ENCODE data around the gene HGF.
A peak's percentile ranks its signal among the peaks of the same experiment; 100 is the strongest.

The HGF gene

DNA sequence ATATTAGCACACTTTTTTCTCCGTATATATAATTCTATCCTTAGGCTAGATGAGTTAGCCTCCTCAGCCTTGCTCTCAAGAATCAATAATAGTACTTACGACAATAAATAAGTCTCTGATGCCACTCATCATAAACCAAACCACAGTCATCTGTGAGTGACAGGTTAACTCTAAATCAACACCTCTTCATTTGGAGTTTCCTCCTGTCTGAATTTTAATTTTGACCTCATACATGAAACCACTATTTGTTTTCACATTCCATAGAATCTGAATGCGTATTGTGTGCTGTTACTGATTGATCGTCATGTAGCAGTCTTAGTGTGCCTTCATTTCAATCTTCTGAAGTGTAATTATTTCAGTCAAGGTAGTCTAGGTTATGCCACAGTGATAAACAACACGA is 85.8 kb downstream of the HGF start:
- H3K4me2 ChIP-seq (ENCODE audit: low read length), result 0 out of 2 replicates have a peak overlapping the region, but pooled peaks have one; percentile 13
- TF ChIP-seq, protein P1, sequence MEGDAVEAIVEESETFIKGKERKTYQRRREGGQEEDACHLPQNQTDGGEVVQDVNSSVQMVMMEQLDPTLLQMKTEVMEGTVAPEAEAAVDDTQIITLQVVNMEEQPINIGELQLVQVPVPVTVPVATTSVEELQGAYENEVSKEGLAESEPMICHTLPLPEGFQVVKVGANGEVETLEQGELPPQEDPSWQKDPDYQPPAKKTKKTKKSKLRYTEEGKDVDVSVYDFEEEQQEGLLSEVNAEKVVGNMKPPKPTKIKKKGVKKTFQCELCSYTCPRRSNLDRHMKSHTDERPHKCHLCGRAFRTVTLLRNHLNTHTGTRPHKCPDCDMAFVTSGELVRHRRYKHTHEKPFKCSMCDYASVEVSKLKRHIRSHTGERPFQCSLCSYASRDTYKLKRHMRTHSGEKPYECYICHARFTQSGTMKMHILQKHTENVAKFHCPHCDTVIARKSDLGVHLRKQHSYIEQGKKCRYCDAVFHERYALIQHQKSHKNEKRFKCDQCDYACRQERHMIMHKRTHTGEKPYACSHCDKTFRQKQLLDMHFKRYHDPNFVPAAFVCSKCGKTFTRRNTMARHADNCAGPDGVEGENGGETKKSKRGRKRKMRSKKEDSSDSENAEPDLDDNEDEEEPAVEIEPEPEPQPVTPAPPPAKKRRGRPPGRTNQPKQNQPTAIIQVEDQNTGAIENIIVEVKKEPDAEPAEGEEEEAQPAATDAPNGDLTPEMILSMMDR (IDR thresholded peaks at IDR 0.05; ENCODE audit: low read length), result no peak
- TF ChIP-seq EZH2 (IDR thresholded peaks at IDR 0.05; ENCODE audit: borderline replicate concordance, low read length), result no peak
- peaks cover 4% of the 10 kb centered on the region; the same call in 1 of the 2 replicates for H3F3A ChIP-seq (ENCODE audit: insufficient read depth, low read length)
- H3K4me3 ChIP-seq (ENCODE audit: low read depth, low read length, poor library complexity, severe bottlenecking), result no peak overlapping the region
- peaks cover 60% of the 10 kb centered on the region for H3K4me1 ChIP-seq (ENCODE audit: insufficient read depth, low read length, severe bottlenecking)
- no peaks in the 10 kb centered on the region for H4K20me1 ChIP-seq (ENCODE audit: insufficient read depth, low read length)
- H2AFZ ChIP-seq (ENCODE audit: low read length), result no peak overlapping the region
- H3K27me3 ChIP-seq (ENCODE audit: insufficient read depth, low read length), result no peaks in the 10 kb centered on the region
- no peaks in the 10 kb centered on the region for H3K9me3 ChIP-seq (ENCODE audit: low read length)
- no peak overlapping the region for H3K9ac ChIP-seq (ENCODE audit: low read length)
- H3K36me3 ChIP-seq (ENCODE audit: insufficient read depth, low read length), result no peaks in the 10 kb centered on the region
- no peaks in the 10 kb centered on the region for H3K79me2 ChIP-seq (ENCODE audit: insufficient read depth, low read length)
- H3K9me2 ChIP-seq (ENCODE audit: low read depth, low read length), result no peaks in the 10 kb centered on the region
- peak overlapping the region; percentile 21 for H3K27ac ChIP-seq (ENCODE audit: low read depth, low read length, poor library complexity, severe bottlenecking)

DNA sequence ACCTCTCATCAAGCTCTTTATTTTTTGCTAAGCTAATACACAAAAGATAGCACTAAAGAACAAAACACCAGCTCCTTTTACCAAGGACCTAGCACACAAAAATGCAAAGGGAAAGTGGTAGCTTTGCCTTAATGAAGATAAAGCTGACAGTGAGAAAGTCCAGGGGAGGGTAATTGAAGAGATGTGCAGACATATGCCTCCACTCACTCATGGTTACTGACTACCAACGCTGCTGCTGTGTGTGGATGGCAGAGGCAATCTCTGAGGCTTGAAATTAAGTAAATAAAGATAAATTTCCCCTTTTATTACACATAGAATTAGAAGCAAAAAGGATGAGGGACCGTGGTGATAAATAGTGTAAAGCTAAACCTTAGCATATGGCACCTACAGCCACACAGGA is 87.0 kb downstream of the HGF start:
- H2AFZ ChIP-seq (ENCODE audit: low read length), result peak overlapping the region; percentile 48; the same call in 1 of the 2 replicates

DNA sequence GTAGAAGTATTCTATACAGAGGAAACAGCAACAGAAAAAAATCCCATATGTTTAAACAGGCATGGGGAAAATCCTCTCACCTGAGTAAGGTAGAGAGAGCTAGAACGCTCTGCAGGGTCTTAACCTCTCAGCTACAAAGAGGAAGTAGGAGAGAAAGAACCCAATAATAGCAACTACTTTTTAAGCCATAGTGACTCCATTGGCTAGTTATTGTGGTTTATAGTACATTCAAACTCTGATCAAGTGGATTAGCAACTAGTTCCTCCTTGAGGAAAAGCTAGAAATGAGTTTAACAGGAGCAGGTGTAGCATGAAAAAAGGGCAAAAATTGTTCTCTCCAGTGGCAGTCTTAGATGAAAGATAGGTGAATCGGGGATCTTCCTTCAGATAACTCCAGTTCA is 89.7 kb downstream of the HGF start:
- H3K36me3 ChIP-seq (ENCODE audit: insufficient read depth, low read length), result no peaks in the 10 kb centered on the region
- H3K4me1 ChIP-seq (ENCODE audit: insufficient read depth, low read length, severe bottlenecking), result peaks cover 41% of the 10 kb centered on the region
- no peak overlapping the region for H3K9ac ChIP-seq (ENCODE audit: low read length)
- no peak for TF ChIP-seq EZH2 (IDR thresholded peaks at IDR 0.05; ENCODE audit: borderline replicate concordance, low read length)
- TF ChIP-seq, protein P1 (IDR thresholded peaks at IDR 0.05; ENCODE audit: low read length), result no peak
- no peaks in the 10 kb centered on the region for H4K20me1 ChIP-seq (ENCODE audit: insufficient read depth, low read length)
- no peaks in the 10 kb centered on the region for H3K9me3 ChIP-seq (ENCODE audit: low read length)
- no peaks in the 10 kb centered on the region for H3K27me3 ChIP-seq (ENCODE audit: insufficient read depth, low read length)
- no peak overlapping the region for H2AFZ ChIP-seq (ENCODE audit: low read length)
- H3F3A ChIP-seq (ENCODE audit: insufficient read depth, low read length), result no peaks in the 10 kb centered on the region
- no peaks in the 10 kb centered on the region for H3K79me2 ChIP-seq (ENCODE audit: insufficient read depth, low read length)
- H3K27ac ChIP-seq (ENCODE audit: low read depth, low read length, poor library complexity, severe bottlenecking), result no peak overlapping the region
- no peak overlapping the region for H3K4me3 ChIP-seq (ENCODE audit: low read depth, low read length, poor library complexity, severe bottlenecking)
- H3K9me2 ChIP-seq (ENCODE audit: low read depth, low read length), result no peaks in the 10 kb centered on the region
- H3K4me2 ChIP-seq (ENCODE audit: low read length), result no peak overlapping the region

More for the DNA sequence above, 87.0 kb downstream of the HGF start:
- Histone ChIP-seq H3F3A (ENCODE audit: insufficient read depth, low read length) (no peaks in the 10 kb centered on the region), H3K9me3 (ENCODE audit: low read length) (no peaks in the 10 kb centered on the region), H4K20me1 (ENCODE audit: insufficient read depth, low read length) (no peaks in the 10 kb centered on the region), H3K9ac (ENCODE audit: low read length) (no peak overlapping the region), H3K4me2 (ENCODE audit: low read length) (no peak overlapping the region), H3K79me2 (ENCODE audit: insufficient read depth, low read length) (no peaks in the 10 kb centered on the region), H3K9me2 (ENCODE audit: low read depth, low read length) (no peaks in the 10 kb centered on the region), H3K27ac (ENCODE audit: low read depth, low read length, poor library complexity, severe bottlenecking) (no peak overlapping the region), H3K4me3 (ENCODE audit: low read depth, low read length, poor library complexity, severe bottlenecking) (no peak overlapping the region), H3K36me3 (ENCODE audit: insufficient read depth, low read length) (no peaks in the 10 kb centered on the region), H3K27me3 (ENCODE audit: insufficient read depth, low read length) (no peaks in the 10 kb centered on the region), H3K4me1 (ENCODE audit: insufficient read depth, low read length, severe bottlenecking) (peaks cover 49% of the 10 kb centered on the region)
- TF ChIP-seq EZH2 (IDR thresholded peaks at IDR 0.05; ENCODE audit: borderline replicate concordance, low read length), result no peak
- TF ChIP-seq, protein P1 (IDR thresholded peaks at IDR 0.05; ENCODE audit: low read length), result no peak

All from OCI-LY1 (cell line).